GM12892 (cell line): ENCODE measurements around the gene TMEM120B.

Experiments used
- POLR2A ChIP-seq: IDR thresholded peaks from 2 replicates; pipeline ENCODE4 v1.6.1; 2011; ENCODE audit warnings: low read depth, low read length, control low read depth
- TAF1 ChIP-seq: IDR thresholded peaks from 2 replicates; pipeline ENCODE4 v1.6.1; 2011; ENCODE audit warnings: low read depth, mild to moderate bottlenecking, control low read depth, low read length, borderline replicate concordance

- TF ChIP-seq POLR2A (peak; percentile 90), TAF1 (peak; percentile 86)
These were observed 90.5 kb downstream of the TMEM120B start for GRCh38 chr12:121802843-121803698.
